ENCODE measurements around the gene SCNN1B. TPM values are rescaled to one million over a fixed set of nuclear protein-coding genes. Genes with fewer than 3 reads are reported as not detected.

Gene SCNN1B
- total and polyA plus RNA-seq, 9 donors: 0.13 to 2.5 (median 1.0) TPM; not detected in 1

GRCh38 chr16:23409522-23409921, 107.4 kb downstream of the SCNN1B start:
- H3K4me3 ChIP-seq: no peak overlapping the region
- TF ChIP-seq POLR2A (IDR thresholded peaks at IDR 0.05) (no peak), EP300 (IDR thresholded peaks at IDR 0.05) (no peak)
- TF ChIP-seq, protein P1, sequence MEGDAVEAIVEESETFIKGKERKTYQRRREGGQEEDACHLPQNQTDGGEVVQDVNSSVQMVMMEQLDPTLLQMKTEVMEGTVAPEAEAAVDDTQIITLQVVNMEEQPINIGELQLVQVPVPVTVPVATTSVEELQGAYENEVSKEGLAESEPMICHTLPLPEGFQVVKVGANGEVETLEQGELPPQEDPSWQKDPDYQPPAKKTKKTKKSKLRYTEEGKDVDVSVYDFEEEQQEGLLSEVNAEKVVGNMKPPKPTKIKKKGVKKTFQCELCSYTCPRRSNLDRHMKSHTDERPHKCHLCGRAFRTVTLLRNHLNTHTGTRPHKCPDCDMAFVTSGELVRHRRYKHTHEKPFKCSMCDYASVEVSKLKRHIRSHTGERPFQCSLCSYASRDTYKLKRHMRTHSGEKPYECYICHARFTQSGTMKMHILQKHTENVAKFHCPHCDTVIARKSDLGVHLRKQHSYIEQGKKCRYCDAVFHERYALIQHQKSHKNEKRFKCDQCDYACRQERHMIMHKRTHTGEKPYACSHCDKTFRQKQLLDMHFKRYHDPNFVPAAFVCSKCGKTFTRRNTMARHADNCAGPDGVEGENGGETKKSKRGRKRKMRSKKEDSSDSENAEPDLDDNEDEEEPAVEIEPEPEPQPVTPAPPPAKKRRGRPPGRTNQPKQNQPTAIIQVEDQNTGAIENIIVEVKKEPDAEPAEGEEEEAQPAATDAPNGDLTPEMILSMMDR (IDR thresholded peaks at IDR 0.05): no peak
- intact Hi-C loops (cut with DNase I): no loop called here
- H3K36me3 ChIP-seq: no peaks in the 10 kb centered on the region
- DNase-seq: no peak
- no peak overlapping the region for H3K27ac ChIP-seq
- no peaks in the 10 kb centered on the region for H3K4me1 ChIP-seq (ENCODE audit: insufficient read depth)
- 87 to 92% (median 88%) methylated on average over 2 of the region's 2 CpGs for WGBS, 3 donors
- no peaks in the 10 kb centered on the region for H3K9me3 ChIP-seq
- no peaks in the 10 kb centered on the region for H3K27me3 ChIP-seq

- no peak for DNase-seq
- TF ChIP-seq, protein P1 (IDR thresholded peaks at IDR 0.05): no peak
- TF ChIP-seq EP300 (IDR thresholded peaks at IDR 0.05): no peak
- no peak for TF ChIP-seq POLR2A (IDR thresholded peaks at IDR 0.05)
- 76 to 87% (median 80%) methylated on average over 4 of the region's 4 CpGs for WGBS, 3 donors
- no peak overlapping the region for H3K4me3 ChIP-seq
- H3K36me3 ChIP-seq: no peaks in the 10 kb centered on the region
- no peak overlapping the region for H3K27ac ChIP-seq
- no peaks in the 10 kb centered on the region for H3K27me3 ChIP-seq
- H3K9me3 ChIP-seq: no peaks in the 10 kb centered on the region
- intact Hi-C loops (cut with DNase I): no loop called here
- H3K4me1 ChIP-seq (ENCODE audit: insufficient read depth): no peaks in the 10 kb centered on the region
Measured at GRCh38 chr16:23410176-23410575, 108.1 kb downstream of the SCNN1B start.

- intact Hi-C loops (cut with DNase I): no loop called here
- no peak for DNase-seq
- 93 to 95% (median 94%) methylated on average over 6 of the region's 6 CpGs for WGBS, 3 donors
Measured at GRCh38 chr16:23414731-23415130, 112.6 kb downstream of the SCNN1B start.

GRCh38 chr16:23416816-23417215, 114.7 kb downstream of the SCNN1B start:
- intact Hi-C loops (cut with DNase I): no loop called here
- Histone ChIP-seq H3K27me3 (no peaks in the 10 kb centered on the region), H3K4me3 (no peak overlapping the region), H3K9me3 (no peaks in the 10 kb centered on the region), H3K27ac (no peak overlapping the region), H3K36me3 (no peaks in the 10 kb centered on the region), H3K4me1 (ENCODE audit: insufficient read depth) (peaks cover 2% of the 10 kb centered on the region)
- no peak for DNase-seq
- 88 to 91% (median 90%) methylated on average over 7 of the region's 7 CpGs for WGBS, 3 donors
- TF ChIP-seq, protein P1 (IDR thresholded peaks at IDR 0.05): no peak
- TF ChIP-seq EP300 (IDR thresholded peaks at IDR 0.05) (no peak), POLR2A (IDR thresholded peaks at IDR 0.05) (no peak)

More at GRCh38 chr16:23414731-23415130, 112.6 kb downstream of the SCNN1B start:
- TF ChIP-seq POLR2A (IDR thresholded peaks at IDR 0.05): no peak
- no peak for TF ChIP-seq EP300 (IDR thresholded peaks at IDR 0.05)
- TF ChIP-seq, protein P1 (IDR thresholded peaks at IDR 0.05): no peak
- no peaks in the 10 kb centered on the region for H3K36me3 ChIP-seq
- H3K9me3 ChIP-seq: no peaks in the 10 kb centered on the region
- H3K4me1 ChIP-seq (ENCODE audit: insufficient read depth): no peaks in the 10 kb centered on the region
- H3K4me3 ChIP-seq: no peak overlapping the region
- no peaks in the 10 kb centered on the region for H3K27me3 ChIP-seq
- H3K27ac ChIP-seq: no peak overlapping the region
